Psoas muscle (tissue), 8 donors: ENCODE measurements around the gene HERC5. TPM values are rescaled to one million over a fixed set of nuclear protein-coding genes. Genes with fewer than 3 reads are reported as not detected.
"Not testable (repeated sequence)": the region's sequence is repeated elsewhere in the genome, so short reads cannot be mapped to it uniquely, and the experiment has no call there.

Experiments
- ATAC-seq, 4 donors: fragments of 200-7000 bp; cut with Tn5 transposase; one replicate each; pipeline ENCODE4 v1.9.1; 2020; ENCODE audit warnings: moderate library complexity in 3 of 4, mild to moderate bottlenecking in 2 of 4
- DNase-seq, 2 donors: peaks; one replicate each; pipeline ENCODE4 v3.0.0-alpha.2; 2020
- H3K27ac ChIP-seq: fragments of 200-600 bp; one replicate; pipeline ENCODE4 v1.8.0; 2022
- H3K27me3 ChIP-seq, 3 donors: fragments of 200-600 bp in 1 of 3; one replicate each; pipeline versions ENCODE4 v1.6.1 to v1.8.0; 2013 to 2022; ENCODE audit warnings: low read length in 2 of 3, mild to moderate bottlenecking in 2 of 3, moderate library complexity in 1 of 3; ENCODE audit not compliant: insufficient read depth in 3 of 3
- H3K36me3 ChIP-seq, 2 donors: fragments of 200-600 bp in 1 of 2; one replicate each; pipeline versions ENCODE4 v1.6.1 to v1.8.0; 2013 to 2022; ENCODE audit warnings: low read depth in 1 of 2, mild to moderate bottlenecking in 1 of 2, moderate library complexity in 1 of 2; ENCODE audit not compliant: insufficient read depth in 1 of 2
- H3K4me1 ChIP-seq: fragments of 200-600 bp; one replicate; pipeline ENCODE4 v1.8.0; 2022
- H3K4me3 ChIP-seq: fragments of 200-600 bp; one replicate; pipeline ENCODE4 v1.8.0; 2022; ENCODE audit warnings: mild to moderate bottlenecking
- H3K9me3 ChIP-seq: fragments of 200-600 bp; one replicate; pipeline ENCODE4 v1.8.0; 2022
- CTCF ChIP-seq: fragments of 200-600 bp; IDR thresholded peaks from one replicate; pipeline ENCODE4 v1.8.0; 2022; ENCODE audit warnings: antibody characterized with exemption
- WGBS, 3 donors: extraction: QIAGEN DNeasy Blood & Tissue Kit; methylation state at CpG; one replicate each; pipeline versions ENCODE4 v1.1.6 to v1.1.7; 2013; 5-methylcytosine and 5-hydroxymethylcytosine counted together
- intact Hi-C, 2 donors: fragments of 100-400 bp; cut with DNase I; formaldehyde crosslinking; loops; one replicate each; pipeline versions ENCODE4 v1.11.0 to v1.14.2; 2022
- polyA plus RNA-seq, 3 donors: library from polyadenylated mRNA; stranded (reverse); fragments of 200-250 nt; gene quantifications; one replicate each; pipeline ENCODE4 v1.2.3, GENCODE V29; 2013
- total RNA-seq, 4 donors: library from RNA; stranded (reverse); fragmentation: NEBNext Ultra II Directional in 2 of 4; extraction: Animal tissue kit (Norgen Biotek cat#: 25700) in 2 of 4; gene quantifications; one replicate each; pipeline versions ENCODE4 v1.2.1 to v1.2.4, GENCODE V29; 2021 to 2023
- donor health status: healthy with polysubstance abuse.
- donor health status: DM: no; HTN: no; CAD: no; lungs with moderate emphysema.
- donor health status: Bipolar disorder and iron deficiency.
- donor health status: healthy.
- donor health status: DM: yes; HTN: yes; CAD: no.
- donor health status: DM: no; HTN: no; CAD: no.
- donor health status: DM: no; HTN: no; CAD: no.
- donor health status: DM: yes; HTN: yes; CAD: no.

HERC5 gene
- total and polyA plus RNA-seq, 7 donors, result 0.42 to 2.8 (median 0.79) TPM

DNA sequence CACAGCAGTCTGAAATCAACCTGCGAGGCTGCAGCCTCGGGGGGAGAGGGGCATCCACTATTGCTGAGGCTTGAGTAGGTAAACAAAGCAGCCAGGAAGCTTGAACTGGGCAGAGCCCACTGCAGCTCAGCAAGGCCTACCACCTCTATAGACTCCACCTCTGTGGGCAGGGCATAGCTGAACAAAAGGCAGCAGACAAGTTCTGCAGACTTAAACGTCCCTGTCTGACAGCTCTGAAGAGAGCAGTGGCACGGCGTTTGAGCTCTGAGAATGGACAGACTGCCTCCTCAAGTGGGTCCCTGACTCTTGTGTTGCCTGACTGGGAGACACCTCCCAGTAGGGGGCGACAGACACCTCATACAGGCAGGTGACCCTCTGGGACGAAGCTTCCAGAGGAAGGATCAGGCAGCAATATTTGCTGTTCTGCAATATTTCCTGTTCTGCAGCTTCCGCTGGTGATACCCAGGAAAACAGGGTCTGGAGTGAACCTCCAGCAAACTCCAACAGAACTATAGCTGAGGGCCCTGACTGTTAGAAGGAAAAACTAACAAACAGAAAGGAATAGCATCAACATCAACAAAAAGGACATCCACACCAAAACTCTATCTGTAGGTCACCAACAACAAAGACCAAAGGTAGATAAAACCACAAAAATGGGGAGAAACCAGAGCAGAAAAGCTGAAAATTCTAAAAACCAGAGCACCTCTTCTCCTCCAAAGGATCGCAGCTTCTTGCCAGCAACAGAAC lies 82.6 kb downstream of the HERC5 start:
- H3K4me3 ChIP-seq, H3K27me3 ChIP-seq, H3K9me3 ChIP-seq, H3K36me3 ChIP-seq, H3K27ac ChIP-seq, H3K4me1 ChIP-seq: not testable (repeated sequence)
- WGBS, 3 donors, result 34 to 38% (median 34%) methylated on average over 9 of the region's 9 CpGs
- peak; percentile 89 for TF ChIP-seq CTCF
- DNase-seq (peak; percentile 72 to 81), ATAC-seq (peak in 1 of 4 donors; percentile 60)
- intact Hi-C loops, result loop anchor here (1.0 to 2.0 kb wide), 2 partner anchors 119 to 120 kb away; no protein-coding TSS in a partner anchor

DNA sequence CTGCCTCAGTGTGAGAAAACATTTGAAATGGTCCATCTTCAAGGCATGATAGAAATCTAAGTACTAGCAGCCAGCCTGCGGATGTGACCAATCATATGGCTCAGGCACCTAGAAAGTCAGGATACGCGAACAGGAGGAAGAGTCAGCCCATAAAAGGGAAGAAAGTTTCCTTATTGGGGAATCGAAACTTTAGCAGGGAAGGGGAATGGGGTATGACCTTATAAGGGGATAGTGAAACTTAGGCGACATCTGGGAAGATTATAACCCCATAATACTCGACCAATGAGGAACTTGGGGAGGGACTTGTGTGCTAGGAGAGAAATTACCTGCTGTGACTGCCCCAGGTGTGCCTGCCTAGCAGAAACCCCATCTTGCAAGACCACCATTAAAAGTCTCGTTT lies 92.9 kb downstream of the HERC5 start:
- no peak for ATAC-seq
- no peak for DNase-seq
- Histone ChIP-seq H3K27ac (no peak overlapping the region), H3K27me3 (peaks cover 0 to 2% (median 0%) of the 10 kb centered on the region in 3 donors), H3K9me3 (no peaks in the 10 kb centered on the region), H3K4me3 (no peak overlapping the region), H3K4me1 (no peaks in the 10 kb centered on the region), H3K36me3 (no peaks in the 10 kb centered on the region)
- TF ChIP-seq CTCF, result no peak
- 85 to 91% (median 89%) methylated on average over 7 of the region's 7 CpGs for WGBS, 3 donors
- intact Hi-C loops, result loop anchor here in 1 of 2 donors (5.0 kb wide), 1 partner anchor 97 kb away; no protein-coding TSS in a partner anchor

Other genes with a start within 250 kb of the HERC5 start
- 10 to 100 TPM in 2 of 4 donors, 1 to 10 TPM in 2; 3.3 to 18.0 (median 9.0) TPM for gene PPM1K, start 172.6 kb upstream of the HERC5 start, total RNA-seq
- 1 to 10 TPM; 1.0 to 3.5 (median 2.4) TPM for gene PPM1K, start 172.6 kb upstream of the HERC5 start, polyA plus RNA-seq
- 1 to 10 TPM in 3 of 4 donors, under 1 TPM in 1; 0.86 to 2.7 (median 1.8) TPM for gene HERC6, start 78.3 kb upstream of the HERC5 start, total RNA-seq
- gene HERC6, start 78.3 kb upstream of the HERC5 start, polyA plus RNA-seq, result under 1 TPM; 0.53 to 0.92 (median 0.75) TPM
- gene PYURF, start 66.7 kb downstream of the HERC5 start, total RNA-seq, result 10 to 100 TPM; 51.8 to 82.8 (median 58.3) TPM
- gene PYURF, start 66.7 kb downstream of the HERC5 start, polyA plus RNA-seq, result 100 to 1,000 TPM in 1 of 3 donors, 10 to 100 TPM in 2; 56.1 to 106 (median 99.7) TPM
- gene HERC3, start 135.4 kb downstream of the HERC5 start, total RNA-seq, result 10 to 100 TPM; 17.7 to 35.8 (median 25.2) TPM
- 10 to 100 TPM in 1 of 3 donors, 1 to 10 TPM in 2; 9.5 to 20.4 (median 9.6) TPM for gene HERC3, start 135.4 kb downstream of the HERC5 start, polyA plus RNA-seq
- gene NAP1L5, start 240.7 kb downstream of the HERC5 start, total RNA-seq, result 1 to 10 TPM; 2.8 to 4.0 (median 3.8) TPM
- 1 to 10 TPM; 1.2 to 3.3 (median 1.3) TPM for gene NAP1L5, start 240.7 kb downstream of the HERC5 start, polyA plus RNA-seq